Body of pancreas (tissue), 4 donors: Measurements from ENCODE around the gene TXN.

Source experiments
- CTCF ChIP-seq, 7 experiments: fragments of 450-650 bp in 4 of 7; fragments of 200-600 bp in 3 of 7; sonication (generic) in 3 of 7; IDR thresholded peaks; one replicate each; pipeline ENCODE4 v1.5.1; 2016 to 2019; ENCODE audit warnings: antibody characterized with exemption in 7 of 7
- POLR2A ChIP-seq, 3 donors: fragments of 450-650 bp; IDR thresholded peaks; one replicate each; pipeline ENCODE4 v1.6.1; 2016; ENCODE audit warnings: antibody characterized with exemption in 3 of 3, mild to moderate bottlenecking in 2 of 3

GRCh38 chr9:110261632-110262031 lies 5.3 kb upstream of the TXN start:
- no peak for TF ChIP-seq CTCF (IDR thresholded peaks at IDR 0.05)
- no peak for TF ChIP-seq POLR2A (IDR thresholded peaks at IDR 0.05)
